HG02588 (cell line): ENCODE data around the gene ATP6V0B.

Experiments
- ATAC-seq: cut with Tn5 transposase; IDR thresholded peaks from one replicate; pipeline ENCODE4 v1.9.1; 2021; ENCODE audit warnings: mild to moderate bottlenecking, moderate library complexity; ENCODE audit not compliant: unreplicated experiment

The ATP6V0B gene

DNA sequence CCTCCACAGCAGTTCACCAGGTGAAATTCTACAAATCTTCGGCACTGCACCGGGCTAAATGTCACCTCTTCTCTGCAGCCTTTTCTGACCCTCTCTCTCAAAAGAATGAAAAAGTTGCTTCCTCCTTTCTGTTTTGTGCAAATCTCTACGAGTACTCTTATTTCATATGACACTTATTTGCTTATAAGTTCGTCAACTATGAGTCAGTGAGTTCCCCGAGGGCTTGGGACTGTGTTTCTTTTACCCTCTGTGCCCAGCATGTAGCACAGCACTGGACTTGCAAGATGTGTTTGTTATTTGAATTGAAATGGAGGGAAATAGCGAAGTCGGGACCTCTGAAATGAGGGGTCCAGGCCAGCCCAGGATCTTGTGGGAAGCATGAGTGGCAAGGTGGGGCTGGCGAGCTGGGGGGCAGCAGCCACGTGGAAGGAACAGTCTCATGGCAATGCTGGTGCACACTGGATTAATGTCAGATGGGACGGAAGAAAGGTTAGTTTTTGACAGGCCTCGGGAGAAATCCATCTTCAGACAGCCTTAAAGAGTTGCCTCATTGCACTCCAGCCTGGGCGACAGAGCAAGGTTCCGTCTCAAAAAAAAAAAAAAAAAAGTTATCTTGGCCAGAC lies 50.3 kb downstream of the ATP6V0B start:
- ATAC-seq = no peak

DNA sequence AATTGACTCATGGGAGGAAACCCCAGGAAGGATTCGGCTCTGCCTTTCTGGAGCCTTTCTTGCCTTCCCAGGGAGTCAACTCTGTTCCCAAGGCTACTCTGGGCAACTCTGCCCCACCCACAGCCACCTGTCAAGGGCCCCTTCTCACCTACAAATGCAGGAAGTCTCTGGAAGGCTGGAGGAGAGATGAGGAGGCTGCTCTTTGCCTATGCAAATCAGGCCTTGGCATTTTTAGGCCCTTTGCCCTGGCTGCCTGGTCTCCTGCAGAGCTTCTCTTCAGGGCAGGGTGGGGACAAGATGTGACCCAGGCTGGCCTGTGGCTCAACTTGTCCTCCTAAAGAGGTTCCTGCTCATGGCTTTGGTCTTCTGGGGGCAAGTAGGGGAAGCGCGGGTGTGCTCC lies 51.1 kb downstream of the ATP6V0B start:
- no peak for ATAC-seq

DNA sequence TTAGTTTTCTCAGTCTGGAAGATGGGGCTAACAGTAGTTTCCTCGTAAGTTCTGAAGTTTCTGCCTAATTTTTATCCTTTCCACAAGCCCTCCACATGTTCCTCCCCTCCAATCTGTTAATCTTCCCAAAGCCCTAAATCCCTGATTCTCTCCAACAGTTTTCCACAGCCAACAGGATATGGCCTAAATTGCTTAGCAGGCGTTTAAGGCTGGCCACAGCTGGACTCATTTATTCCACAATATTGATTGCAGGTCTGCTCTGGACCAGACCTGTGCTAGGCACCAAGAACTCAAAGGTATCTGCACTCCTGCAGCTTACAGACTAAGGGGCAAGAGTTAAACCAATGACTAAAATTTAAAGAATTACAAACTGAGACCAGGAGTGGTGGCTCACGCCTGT lies 52.6 kb downstream of the ATP6V0B start:
- no peak for ATAC-seq
